Measurements from ENCODE around the gene OR10H2.
"Not testable (repeated sequence)": the region's sequence is repeated elsewhere in the genome, so short reads cannot be mapped to it uniquely, and the experiment has no call there.

Gene OR10H2, protein sequence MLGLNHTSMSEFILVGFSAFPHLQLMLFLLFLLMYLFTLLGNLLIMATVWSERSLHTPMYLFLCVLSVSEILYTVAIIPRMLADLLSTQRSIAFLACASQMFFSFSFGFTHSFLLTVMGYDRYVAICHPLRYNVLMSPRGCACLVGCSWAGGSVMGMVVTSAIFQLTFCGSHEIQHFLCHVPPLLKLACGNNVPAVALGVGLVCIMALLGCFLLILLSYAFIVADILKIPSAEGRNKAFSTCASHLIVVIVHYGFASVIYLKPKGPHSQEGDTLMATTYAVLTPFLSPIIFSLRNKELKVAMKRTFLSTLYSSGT

DNA sequence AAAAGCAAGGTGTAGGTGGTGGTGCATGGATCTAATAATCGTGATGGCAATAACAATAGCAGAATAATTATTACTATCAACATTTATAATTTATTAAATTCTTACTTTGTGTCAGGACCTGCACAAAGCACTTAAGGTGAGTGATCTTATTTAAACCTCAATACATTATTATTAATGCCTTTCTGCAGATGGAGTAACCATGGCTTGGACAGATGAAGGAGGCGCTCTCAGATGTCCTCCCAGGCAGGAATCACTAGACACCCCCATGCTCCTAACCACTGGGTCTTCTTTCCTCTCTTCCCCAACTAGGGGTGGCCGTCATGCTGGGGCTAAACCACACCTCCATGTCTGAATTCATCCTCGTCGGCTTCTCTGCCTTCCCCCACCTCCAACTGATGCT is at the start of gene OR10H2:
TSS of gene OR10H2 (plus strand) at position 301 of the 400 bp plus-strand sequence. CDS start at position 321, 20 bp downstream.
- DNase-seq (ENCODE audit: low spot score), result no peak

DNA sequence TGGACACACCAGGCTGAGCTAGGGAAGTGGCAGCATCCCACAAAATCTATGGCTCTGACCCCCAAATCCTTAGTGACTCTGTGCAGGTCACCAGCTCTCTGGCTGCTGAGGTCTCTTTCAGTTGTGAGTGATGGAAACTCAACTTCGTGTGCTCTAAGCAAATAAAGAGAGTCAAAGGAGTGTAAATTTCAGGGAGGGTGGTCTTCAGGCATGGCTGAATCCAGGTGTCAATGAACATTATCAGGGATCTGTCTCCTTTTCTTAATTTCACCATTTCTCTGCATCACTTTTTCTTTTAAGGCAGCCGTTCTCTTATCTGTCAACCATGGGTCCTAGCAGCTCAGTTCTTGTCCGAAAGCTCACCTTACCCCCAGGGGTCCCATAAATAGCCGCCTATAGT is 48.7 kb upstream of the OR10H2 start:
- DNase-seq (ENCODE audit: low spot score), result no peak

DNA sequence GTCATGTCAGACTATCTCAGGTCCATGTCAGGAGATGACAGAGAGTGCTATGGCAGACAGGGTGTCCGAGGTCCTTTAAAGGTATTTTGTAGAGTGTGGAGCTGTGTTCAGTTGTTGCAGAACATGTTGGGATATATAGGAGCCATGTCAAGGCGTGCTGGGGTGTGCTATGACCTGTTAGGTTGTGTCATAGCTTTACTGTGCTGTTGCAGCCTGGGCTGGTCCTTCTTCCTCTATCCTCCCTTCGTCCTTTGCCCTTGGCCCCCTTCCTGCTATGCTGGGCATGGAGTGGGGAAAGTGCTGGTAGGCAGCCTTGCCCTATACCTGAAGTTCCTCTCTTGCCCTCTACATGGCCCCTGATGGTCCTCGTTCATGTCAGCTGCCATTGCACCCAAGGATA is 48.0 kb upstream of the OR10H2 start:
- DNase-seq (ENCODE audit: low spot score), result not testable (repeated sequence)

DNA sequence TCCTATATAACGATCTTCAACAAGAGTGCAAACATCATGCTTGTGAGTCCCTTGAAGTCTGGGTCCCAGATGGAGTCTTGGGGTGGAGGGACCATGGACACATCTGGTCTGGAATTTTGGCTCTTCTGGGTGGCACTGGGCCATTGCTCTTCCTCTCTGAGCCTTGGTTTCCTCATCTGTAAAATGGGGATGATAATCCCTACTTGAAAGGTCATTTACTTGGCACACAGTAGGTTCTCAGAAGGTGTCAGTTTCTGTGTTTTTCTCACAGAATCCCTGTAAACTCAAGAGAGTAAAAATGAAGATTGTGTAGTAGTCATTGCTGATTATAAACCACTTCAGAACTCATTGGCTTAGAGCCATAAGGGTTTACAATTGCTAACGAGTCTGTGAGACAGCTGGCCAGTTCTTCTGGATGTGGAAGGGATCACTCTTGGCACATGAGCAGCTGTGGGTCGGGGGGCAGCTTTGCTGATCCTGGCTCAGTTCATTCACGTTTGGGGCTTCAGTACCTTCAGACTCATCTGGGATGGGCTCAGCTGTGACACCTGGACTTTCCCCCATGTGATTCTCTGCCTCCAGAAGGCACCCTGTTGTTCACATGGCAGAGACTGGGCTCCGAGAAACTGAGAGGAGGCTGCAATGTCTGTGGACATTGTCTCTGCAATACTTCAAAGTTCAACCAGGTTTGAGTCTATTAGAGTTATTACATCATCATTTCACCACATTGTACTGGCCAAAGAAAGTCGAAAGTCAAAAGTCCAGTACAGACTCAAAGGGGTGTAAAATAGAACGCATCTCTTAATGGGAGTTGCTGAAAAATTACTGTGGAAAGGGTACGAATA is 47.1 kb upstream of the OR10H2 start:
- no peak for DNase-seq (ENCODE audit: low spot score)

DNA sequence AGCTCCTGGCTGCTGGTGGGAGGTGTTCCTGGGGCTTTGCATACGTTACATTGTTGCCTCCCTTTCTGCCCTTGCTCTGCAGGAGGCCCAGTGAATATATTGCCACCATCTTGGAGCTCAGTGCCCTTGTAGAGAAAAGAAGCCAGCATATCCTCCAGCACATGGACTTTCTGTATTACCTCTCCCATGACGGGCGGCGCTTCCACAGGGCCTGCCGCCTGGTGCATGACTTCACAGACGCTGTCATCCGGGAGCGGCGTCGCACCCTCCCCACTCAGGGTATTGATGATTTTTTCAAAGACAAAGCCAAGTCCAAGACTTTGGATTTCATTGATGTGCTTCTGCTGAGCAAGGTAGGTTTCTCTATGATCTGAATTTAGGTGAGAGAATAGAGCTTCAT is 44.4 kb upstream of the OR10H2 start:
- DNase-seq (ENCODE audit: low spot score), result no peak

DNA sequence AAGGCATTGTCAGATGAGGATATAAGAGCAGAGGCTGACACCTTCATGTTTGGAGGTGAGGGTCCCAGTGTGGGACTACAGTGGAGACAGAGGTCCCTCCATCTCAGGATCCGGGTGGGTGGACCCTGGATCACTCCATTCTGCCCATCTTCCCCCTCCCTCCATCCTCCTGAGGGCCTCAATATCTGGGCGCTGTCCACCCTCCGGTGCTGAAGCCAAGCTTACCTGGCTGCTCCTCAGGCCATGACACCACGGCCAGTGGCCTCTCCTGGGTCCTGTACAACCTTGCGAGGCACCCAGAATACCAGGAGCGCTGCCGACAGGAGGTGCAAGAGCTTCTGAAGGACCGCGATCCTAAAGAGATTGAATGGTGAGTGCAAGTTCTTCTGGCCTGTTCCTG is 43.0 kb upstream of the OR10H2 start:
- DNase-seq (ENCODE audit: low spot score), result no peak

DNA sequence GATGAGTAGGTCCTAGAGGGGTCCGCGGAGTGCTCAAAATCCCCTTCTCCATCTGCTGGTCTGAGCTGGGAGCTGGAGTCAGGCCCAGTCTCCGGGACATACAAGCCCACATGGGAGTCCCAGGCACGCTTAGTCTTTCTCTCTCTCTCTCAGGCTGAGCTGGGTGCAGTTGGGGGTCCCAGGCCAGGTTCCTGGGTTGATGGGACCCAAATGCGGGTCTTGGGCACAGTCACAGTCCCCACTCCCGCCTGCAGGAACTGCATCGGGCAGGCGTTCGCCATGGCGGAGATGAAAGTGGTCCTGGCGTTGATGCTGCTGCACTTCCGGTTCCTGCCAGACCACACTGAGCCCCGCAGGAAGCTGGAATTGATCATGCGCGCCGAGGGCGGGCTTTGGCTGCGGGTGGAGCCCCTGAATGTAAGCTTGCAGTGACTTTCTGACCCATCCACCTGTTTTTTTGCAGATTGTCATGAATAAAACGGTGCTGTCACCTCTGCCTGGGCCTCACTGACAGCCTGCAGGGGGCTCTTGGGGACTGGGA is 31.1 kb upstream of the OR10H2 start:
- no peak for DNase-seq (ENCODE audit: low spot score)

DNA sequence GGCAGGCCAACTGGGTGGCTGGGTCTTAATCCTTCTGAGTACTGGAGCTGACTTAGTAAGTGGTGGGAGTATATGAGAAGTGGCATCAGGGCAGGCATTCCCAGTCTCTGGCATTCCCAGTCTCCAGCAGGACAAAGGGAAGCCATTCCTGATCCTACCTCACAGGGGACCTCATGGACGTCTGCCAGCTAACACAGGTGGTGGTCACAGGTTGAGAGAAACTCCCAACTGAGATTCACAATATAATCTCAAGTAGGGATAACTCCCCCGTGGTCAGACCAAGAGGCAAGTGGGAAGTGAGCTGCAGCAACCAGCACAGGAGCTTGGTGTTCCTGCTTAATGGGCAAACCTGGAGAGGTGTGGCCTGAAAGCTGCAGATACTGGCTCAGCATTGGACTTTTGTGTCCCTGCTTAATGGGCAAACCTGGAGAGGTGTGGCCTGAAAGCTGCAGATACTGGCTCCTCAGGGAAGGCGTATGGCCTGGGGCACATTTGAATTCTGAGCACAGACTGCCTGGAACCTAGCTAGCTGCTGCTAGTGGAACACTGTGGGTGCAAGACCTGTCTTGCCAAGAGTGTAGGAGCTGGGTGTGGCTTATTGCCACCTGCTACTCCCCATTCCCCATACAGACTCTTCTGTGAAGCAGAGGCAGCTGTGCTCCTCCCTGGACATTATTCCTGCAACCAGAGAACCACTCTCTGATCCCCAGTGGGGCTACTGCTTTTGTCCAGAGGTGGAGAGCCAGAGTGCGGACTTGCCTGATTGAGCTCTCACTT is 25.9 kb upstream of the OR10H2 start:
- DNase-seq (ENCODE audit: low spot score), result no peak

DNA sequence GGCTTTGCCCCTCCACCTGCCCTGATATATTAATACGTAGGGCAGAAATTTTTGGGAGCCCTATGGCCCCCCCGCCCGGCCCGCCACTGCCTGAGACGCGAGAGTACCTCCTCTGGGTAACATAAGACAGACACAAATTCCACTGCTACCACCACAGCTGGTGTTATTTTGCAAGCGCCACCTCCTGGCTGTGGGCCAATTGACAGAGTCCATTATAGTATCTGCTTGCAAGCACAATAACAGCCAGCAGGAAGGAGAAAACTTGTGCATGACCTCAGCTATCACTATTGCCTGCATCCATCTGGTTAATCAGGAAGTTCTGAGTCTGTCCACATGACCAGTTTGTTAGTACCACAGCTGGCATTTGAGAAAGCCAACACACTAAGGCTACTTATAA is 25.3 kb upstream of the OR10H2 start:
- peak; percentile 9 for DNase-seq (ENCODE audit: low spot score)

DNA sequence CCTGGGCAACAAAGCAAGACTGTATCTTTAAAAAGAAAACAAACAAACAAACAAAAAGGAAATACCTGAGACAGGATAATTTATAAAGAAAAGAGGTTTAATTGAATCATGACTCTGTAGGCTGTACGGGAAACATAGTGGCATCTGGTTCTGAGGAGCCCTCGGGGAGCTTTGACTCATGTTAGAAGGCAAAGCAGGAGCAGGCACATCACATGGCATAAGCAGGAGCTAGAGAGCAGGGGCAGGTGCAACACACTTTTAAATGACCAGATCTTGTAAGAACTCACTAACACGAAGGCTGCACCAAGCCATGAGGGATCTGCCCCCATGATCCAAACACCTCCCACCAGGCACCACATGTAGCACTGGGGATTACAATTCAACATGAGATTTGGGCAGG is 13.2 kb upstream of the OR10H2 start:
- no peak for DNase-seq (ENCODE audit: low spot score)

DNA sequence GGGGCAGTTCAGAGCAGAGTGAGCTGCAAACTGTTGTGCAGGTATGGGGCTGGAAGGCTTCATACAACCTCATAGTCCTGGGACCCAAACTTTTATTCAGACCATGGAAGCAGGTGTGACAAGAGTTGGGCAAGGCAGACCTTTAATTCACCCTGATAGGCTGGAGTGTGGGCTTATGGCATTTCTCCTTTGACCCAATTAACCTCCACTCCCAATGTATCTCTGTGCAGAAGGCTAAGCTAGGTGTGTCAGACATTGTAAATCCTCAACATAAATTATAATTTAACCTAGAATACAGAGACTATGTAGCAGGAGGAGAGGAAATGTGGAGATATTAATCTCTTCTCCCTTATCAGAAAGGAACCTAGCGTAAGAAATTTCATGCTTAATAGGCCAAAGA is 12.2 kb upstream of the OR10H2 start:
- DNase-seq (ENCODE audit: low spot score), result no peak

DNA sequence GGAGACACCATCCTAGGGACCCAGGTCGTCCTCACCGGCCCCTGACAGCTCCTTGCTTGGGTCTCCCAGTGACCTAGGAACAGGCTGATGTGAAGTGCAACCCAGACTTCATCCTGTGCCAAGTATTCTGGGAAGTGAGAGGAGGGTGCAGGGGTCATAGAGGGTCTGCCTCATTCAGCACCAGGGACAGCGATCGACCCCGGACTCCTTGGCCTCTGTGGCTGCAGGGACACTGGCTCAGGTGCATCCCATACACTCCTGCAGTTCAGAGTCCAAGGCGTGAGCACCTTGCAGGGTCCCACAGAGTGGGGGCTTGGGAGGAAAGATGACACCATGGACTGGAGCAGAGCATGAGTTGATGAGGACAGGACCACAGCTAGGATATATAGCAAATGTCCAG is 10.0 kb upstream of the OR10H2 start:
- DNase-seq (ENCODE audit: low spot score), result no peak

DNA sequence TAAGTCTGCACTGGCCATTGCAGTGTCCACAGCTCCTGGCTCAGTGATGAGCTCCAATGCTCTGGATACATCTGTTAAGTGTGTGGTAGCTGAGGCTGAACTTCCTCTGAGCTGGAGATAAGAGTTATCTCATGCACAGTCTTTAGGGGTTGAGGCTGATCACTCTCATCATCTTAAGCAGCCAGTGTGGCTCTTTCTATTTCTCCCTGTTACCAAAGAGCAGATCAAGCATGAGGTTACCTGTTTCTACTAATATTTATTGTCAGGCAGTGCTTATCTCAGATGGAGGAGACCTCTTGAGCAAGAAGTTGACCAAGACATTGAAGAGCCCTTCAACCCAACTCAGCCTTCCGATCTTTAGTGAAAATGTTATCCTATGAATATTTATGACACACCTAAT is 6.6 kb upstream of the OR10H2 start:
- no peak for DNase-seq (ENCODE audit: low spot score)

DNA sequence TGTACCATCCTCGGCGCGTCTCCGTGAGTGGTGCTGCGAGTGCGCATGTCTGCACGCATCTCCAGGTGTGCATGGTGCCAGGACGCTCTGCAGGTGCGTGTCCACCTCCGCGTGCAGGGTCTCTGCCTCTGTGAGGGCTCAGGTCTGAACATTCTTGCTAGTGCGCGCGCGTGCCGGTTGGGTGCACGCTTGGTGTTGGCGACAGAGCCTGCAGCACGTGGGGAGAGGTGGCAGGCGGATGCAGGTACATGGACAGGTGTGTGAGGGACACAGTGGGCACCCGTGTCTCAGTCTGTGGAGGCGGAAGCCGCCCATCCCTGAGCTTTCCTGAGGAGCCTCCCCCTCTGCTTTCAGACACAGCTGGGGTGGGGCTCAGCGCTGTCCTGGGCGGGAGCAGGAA is 4.9 kb upstream of the OR10H2 start:
- DNase-seq (ENCODE audit: low spot score), result no peak

DNA sequence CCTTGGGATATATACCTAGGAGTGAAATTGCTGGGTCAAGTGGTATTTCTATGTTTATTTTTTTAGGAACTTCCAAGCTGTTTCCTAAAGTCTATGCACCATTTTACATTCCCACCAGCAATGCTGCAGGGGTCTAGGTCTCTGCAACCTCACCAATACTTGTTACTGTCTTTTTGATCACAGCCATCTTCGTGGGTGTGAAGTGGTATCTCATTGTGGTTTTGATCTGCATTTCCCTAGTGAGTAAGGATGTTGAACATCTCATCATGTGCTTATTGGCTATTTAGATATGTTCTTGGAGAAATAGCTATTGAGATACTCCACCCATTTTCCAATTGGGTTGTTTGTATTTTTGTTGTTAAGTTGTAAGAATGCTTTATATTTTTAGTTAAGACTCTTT is 2.7 kb downstream of the OR10H2 start:
- DNase-seq (ENCODE audit: low spot score), result no peak

DNA sequence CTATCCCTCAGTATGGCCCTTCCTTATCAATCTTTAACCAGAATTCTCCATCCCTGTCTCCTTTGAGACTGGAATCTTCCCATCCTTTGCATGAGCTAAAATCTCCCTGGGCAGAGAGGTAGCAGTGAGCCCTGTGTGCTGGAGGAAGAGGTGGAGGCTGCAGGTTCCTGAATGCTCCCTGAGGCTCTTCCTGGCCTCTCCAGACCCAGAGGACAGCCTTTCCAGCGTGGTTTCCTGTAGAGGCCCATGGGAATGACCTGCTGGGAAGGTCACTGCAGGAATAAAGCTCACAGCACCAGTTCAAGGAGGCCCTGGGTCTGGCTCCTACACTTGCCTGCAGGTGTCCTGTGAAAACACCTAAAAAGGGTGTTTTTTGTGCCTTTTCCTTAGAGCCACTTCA is 4.6 kb downstream of the OR10H2 start:
- no peak for DNase-seq (ENCODE audit: low spot score)

DNA sequence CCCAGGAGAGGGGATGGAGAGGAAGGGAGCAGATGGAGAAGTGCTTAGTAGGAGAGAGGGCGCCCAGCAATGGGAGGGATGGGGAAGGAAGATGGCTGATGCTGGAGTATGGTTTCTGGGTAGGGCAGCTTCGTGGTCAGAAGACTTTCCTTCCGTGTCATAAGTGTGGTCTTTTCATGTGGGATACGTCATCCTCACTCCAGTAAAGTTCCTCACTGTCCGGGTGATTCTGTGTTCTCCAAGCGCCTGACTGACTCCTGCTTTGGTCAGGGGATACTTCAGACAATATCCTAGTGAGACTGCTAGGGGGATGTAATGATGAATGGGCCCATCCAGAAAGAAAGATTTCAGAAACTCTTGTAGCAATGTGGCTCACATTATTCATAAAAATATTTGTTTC is 6.1 kb downstream of the OR10H2 start:
- no peak for DNase-seq (ENCODE audit: low spot score)

DNA sequence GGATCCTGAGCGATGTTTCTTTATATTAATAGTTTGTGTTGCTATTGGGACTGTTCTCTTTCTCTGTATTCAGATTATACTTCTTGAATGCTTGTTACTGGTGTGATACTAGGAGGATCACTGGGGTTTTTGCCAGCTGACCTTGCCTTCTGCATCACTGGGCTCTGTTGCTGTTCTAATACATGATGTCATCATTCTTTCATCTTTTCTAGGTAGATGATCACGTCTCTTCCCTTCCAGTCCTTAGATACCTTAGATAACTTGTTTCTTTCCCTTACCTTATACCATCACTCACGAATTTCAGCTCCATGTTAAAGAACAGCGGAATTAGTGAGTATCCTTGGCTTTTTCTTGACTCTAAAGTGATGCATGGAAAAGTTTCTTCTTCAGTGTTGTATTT is 9.9 kb downstream of the OR10H2 start, which contains the start of gene OR10H3:
TSS of gene OR10H3 (plus strand) at position 264 of the 400 bp plus-strand sequence. CDS start 3,408 bp downstream, outside the sequence.
- DNase-seq (ENCODE audit: low spot score), result no peak

DNA sequence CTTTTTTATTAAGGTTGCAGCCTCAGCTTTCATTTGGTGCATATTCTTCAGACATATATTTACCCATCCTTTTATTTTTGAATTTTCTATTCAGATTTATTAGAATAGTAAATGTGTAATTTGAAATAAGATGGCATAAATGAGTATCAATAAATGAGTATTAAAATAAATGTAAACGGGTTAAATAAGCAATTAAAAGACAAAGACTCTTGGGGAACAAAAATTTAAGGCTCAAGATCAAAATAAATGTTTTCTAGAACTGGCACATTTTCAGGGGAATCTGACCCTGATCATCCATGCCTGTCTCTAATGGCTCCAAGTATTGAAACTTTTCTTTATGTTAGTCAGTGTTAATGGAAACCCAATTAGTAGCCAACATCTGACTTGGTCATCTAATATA is 13.0 kb downstream of the OR10H2 start:
- DNase-seq (ENCODE audit: low spot score), result no peak

DNA sequence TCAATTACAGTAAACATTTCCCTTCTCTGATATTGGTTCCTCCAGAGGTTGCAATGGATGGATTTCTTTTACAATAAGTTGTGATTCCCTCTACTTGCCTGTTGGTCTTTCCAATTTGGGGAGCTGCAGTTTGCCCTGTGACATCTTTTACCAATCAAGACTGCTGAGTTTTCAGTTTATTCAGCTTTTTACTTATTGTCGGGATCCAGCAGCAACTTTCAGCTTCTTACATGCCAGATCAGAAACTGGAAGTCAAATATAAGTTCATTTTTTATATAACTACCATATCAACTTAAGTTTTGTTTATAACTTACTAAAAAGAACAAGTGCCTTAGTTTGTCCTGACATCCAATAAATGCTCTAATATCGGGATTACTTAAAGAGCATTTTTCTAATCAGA is 20.4 kb downstream of the OR10H2 start:
- DNase-seq (ENCODE audit: low spot score), result no peak

DNA sequence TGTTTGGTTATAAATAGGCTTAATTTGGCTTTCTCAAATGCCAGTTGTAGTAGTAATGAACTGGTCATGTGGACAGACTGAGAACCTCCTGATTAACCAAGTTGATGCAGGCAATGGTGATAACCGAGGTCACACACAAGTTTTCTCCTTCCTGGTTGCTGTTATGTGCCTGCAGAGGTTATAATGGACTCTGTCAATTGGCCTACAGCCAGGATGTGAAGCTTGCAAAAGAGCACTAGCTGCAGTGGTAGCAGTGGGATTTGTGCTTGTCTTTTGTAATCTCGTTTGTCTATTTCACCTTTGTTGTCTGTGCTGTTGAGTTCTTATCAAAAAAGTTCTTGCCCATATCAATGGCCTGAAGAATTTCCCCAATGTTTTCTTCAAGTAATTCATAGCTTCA is 30.6 kb downstream of the OR10H2 start:
- no peak for DNase-seq (ENCODE audit: low spot score)

DNA sequence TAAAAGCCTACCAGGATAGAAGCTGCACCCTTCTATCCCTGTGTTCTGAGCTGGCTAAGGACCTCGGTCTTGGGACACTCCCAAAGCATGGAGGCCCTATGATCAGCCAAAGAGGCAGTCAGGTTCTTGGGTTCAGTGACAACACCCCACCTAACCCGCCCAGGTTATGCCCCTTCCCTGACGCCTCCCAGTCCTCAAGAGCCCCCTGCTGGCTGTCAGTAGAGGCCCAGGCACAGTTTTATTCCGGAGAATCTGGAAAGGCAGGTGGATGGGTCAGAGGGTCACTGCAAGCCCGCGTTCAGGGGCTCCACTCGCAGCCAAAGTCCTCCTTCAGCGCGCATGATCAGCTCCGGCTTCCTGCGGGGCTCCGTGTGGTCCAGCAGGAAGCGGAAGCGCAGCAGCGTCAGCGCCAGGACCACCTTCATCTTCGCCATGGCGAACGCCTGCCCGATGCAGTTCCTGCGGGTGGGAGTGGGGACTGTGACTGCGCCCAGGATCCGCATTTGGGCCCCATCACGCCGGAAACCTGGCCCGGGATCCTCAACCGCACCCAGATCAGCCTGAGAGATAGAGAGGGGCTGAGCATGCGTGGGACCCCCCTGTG is 32.2 kb downstream of the OR10H2 start:
- DNase-seq (ENCODE audit: low spot score), result no peak

All from activated CD4-positive, alpha-beta T cell treated with anti-CD3 and anti-CD28 coated beads, Interleukin-2, Interleukin-4, amounts not matched to agents 100 ng/mL and 50 ng/mL, durations not matched to agents 16 hours and 8 hours (primary cell).